ENCODE measurements around the gene CGA. TPM values are rescaled to one million over a fixed set of nuclear protein-coding genes. Genes with fewer than 3 reads are reported as not detected.

The CGA gene
- polyA plus RNA-seq, 1 of the 3 experiments (the other 2 are of a cell fraction) = 0.10 TPM

GRCh38 chr6:87115402-87116135 is 20.7 kb upstream of the CGA start:
- Histone ChIP-seq H3K9ac (no peak overlapping the region), H3K79me2 (ENCODE audit: insufficient read depth) (no peaks in the 10 kb centered on the region)
- 49% methylated on average over 2 of the region's 2 CpGs for WGBS (ENCODE audit: low lambda C conversion rate)
- TF ChIP-seq CHD2 (IDR thresholded peaks at IDR 0.05; ENCODE audit: low read length, partially characterized antibody) = peak; percentile 15
- TF ChIP-seq TCF12 (IDR thresholded peaks at IDR 0.05) = no peak
- TF ChIP-seq EP300 (IDR thresholded peaks at IDR 0.05; ENCODE audit: borderline replicate concordance in 1 of 2, low read depth in 1 of 2, low read length in 1 of 2) = peak in 1 of 2 experiments; percentile 36; a peak in 1 of 4 replicates
- TF ChIP-seq NFIC (IDR thresholded peaks at IDR 0.05; ENCODE audit: borderline replicate concordance) = no peak
- TF ChIP-seq SMC3 (IDR thresholded peaks at IDR 0.05; ENCODE audit: low read depth, low read length) = no peak
- TF ChIP-seq PBX3 (IDR thresholded peaks at IDR 0.05) = no peak
- no peak for TF ChIP-seq USF1 (IDR thresholded peaks at IDR 0.05; ENCODE audit: borderline replicate concordance, low read depth)
- no peak for TF ChIP-seq RCOR1 (IDR thresholded peaks at IDR 0.05; ENCODE audit: low read length)
- TF ChIP-seq IRF3 (IDR thresholded peaks at IDR 0.05; ENCODE audit: low read depth, low read length) = no peak
- no peak for TF ChIP-seq MAX (IDR thresholded peaks at IDR 0.05; ENCODE audit: low read depth)
- no peak for TF ChIP-seq FOSL2 (IDR thresholded peaks at IDR 0.05; ENCODE audit: borderline replicate concordance, low read depth)
- no peak for TF ChIP-seq YY1 (IDR thresholded peaks at IDR 0.05; ENCODE audit: low read depth)
- no peak for TF ChIP-seq POLR2AphosphoS5 (IDR thresholded peaks at IDR 0.05; ENCODE audit: low read depth, low read length)
- no peak for TF ChIP-seq SIN3A (IDR thresholded peaks at IDR 0.05; ENCODE audit: borderline replicate concordance, low read depth, low read length)
- no peak for TF ChIP-seq CTCF (IDR thresholded peaks at IDR 0.05)
- peak; percentile 70 for TF ChIP-seq GATA2 (CRISPR knock-in tag; IDR thresholded peaks at IDR 0.05)
- no peak for TF ChIP-seq MEF2A (IDR thresholded peaks at IDR 0.05; ENCODE audit: borderline replicate concordance, low read depth)
- no peak for TF ChIP-seq ELF1 (IDR thresholded peaks at IDR 0.05)
- TF ChIP-seq TAF1 (IDR thresholded peaks at IDR 0.05; ENCODE audit: borderline replicate concordance, low read depth, low read length) = no peak
- TF ChIP-seq RXRA (IDR thresholded peaks at IDR 0.05; ENCODE audit: borderline replicate concordance, low read depth) = no peak
- TF ChIP-seq TEAD4 (IDR thresholded peaks at IDR 0.05; ENCODE audit: borderline replicate concordance, insufficient read depth) = no peak
- no peak for TF ChIP-seq USF2 (IDR thresholded peaks at IDR 0.05; ENCODE audit: borderline replicate concordance, low read depth, low read length)
- TF ChIP-seq RFX5 (IDR thresholded peaks at IDR 0.05; ENCODE audit: low read length) = peak; percentile 67; the same call in 1 of the 2 replicates
- TF ChIP-seq ZBTB33 (IDR thresholded peaks at IDR 0.05; ENCODE audit: borderline replicate concordance, low read depth) = no peak
- no peak for TF ChIP-seq NRF1 (IDR thresholded peaks at IDR 0.05; ENCODE audit: low read depth, low read length)

More at GRCh38 chr6:87115402-87116135, 20.7 kb upstream of the CGA start:
- no peaks in the 10 kb centered on the region for H3K27me3 ChIP-seq (ENCODE audit: insufficient read depth)
- no peaks in the 10 kb centered on the region for H4K20me1 ChIP-seq (ENCODE audit: insufficient read depth)
- ChIA-PET POLR2A (interaction anchor here (1.1 kb wide), 1 partner anchor 1437 kb away, joined by 3 read pairs; no protein-coding TSS in a partner anchor), CTCF (interaction anchor here (0.7 to 1.4 kb wide), 2 partner anchors 21 to 37 kb away, joined by 3 to 4 read pairs; partner anchors contain the start of gene CGA)
- DNase-seq = peak; percentile 35
- H3K4me1 ChIP-seq (ENCODE audit: control insufficient read depth in 1 of 2, insufficient read depth in 2 of 2, low read depth in 1 of 2, low read length in 1 of 2) = no peaks in the 10 kb centered on the region; a peak in 2 of 4 replicates
- no peaks in the 10 kb centered on the region for H3K9me2 ChIP-seq
- H3K36me3 ChIP-seq (replicated peaks in 1 of 2; ENCODE audit: control insufficient read depth in 1 of 2, insufficient read depth in 2 of 2, low read length in 1 of 2) = no peaks in the 10 kb centered on the region
- H3F3A ChIP-seq (replicated peaks; ENCODE audit: insufficient read depth) = no peaks in the 10 kb centered on the region
- H2AFZ ChIP-seq (ENCODE audit: low read depth) = no peak overlapping the region
- H3K4me3 ChIP-seq (ENCODE audit: low read depth in 2 of 2, low read length in 1 of 2) = no peak overlapping the region
- no peaks in the 10 kb centered on the region for H3K9me3 ChIP-seq
- H3K27ac ChIP-seq (ENCODE audit: low read depth in 2 of 2, low read length in 1 of 2) = no peak overlapping the region
- H3K4me2 ChIP-seq = no peak overlapping the region

Data from SK-N-SH (cell line).